AG04450 (cell line): ENCODE measurements around the gene FUNDC2. TPM values are rescaled to one million over a fixed set of nuclear protein-coding genes. Genes with fewer than 3 reads are reported as not detected.

Experiments used
- CTCF ChIA-PET: fragments of 300-600, 350-600 bp; formaldehyde crosslinking; extraction: SDS; loops from one replicate; lab custom pipeline; 2022; ENCODE audit warnings: antibody characterized with exemption, inconsistent platforms; lab: Charles Lee
- POLR2A ChIA-PET: fragments of 350-600 bp; formaldehyde crosslinking; extraction: SDS; loops from one replicate; lab custom pipeline; 2021; ENCODE audit warnings: antibody characterized with exemption, inconsistent platforms; lab: Yijun Ruan, JAX
- DNase-seq: peaks from one replicate; pipeline ENCODE4 v3.0.0-alpha.2; 2011; ENCODE audit warnings: low read depth, low spot score
- H3K27ac ChIP-seq: one replicate; pipeline ENCODE4 v1.5.1; 2012; ENCODE audit warnings: low read depth, low read length, control low read depth
- H3K27me3 ChIP-seq: one replicate; pipeline ENCODE4 v1.6.0; 2012; ENCODE audit warnings: low read length; ENCODE audit not compliant: control insufficient read depth, insufficient read depth
- H3K4me3 ChIP-seq: 2 replicates; pipeline ENCODE4 v1.5.1; 2011; ENCODE audit warnings: mild to moderate bottlenecking, low read depth, low read length, control low read depth
- H3K9me3 ChIP-seq: 2 replicates; pipeline ENCODE4 v1.5.1; 2012; ENCODE audit warnings: low read length; ENCODE audit not compliant: control insufficient read depth, insufficient read depth
- polyA plus RNA-seq: library from polyadenylated mRNA; depleted of rRNA; stranded (reverse); fragments of >200 nt; gene quantifications from 2 replicates; pipeline ENCODE4 v1.2.3, GENCODE V29; 2011
- TF ChIP-seq, protein P1 (sequence below): IDR thresholded peaks from 2 replicates; pipeline ENCODE4 v1.5.1; 2011; ENCODE audit warnings: low read depth, low read length, control low read depth, inconsistent platforms

The FUNDC2 gene
- polyA plus RNA-seq, 1 experiment = 93.0 TPM

- ChIA-PET POLR2A (interaction anchor here (0.6 to 1.3 kb wide), 3 partner anchors 9 to 31 kb away, joined by 3 to 5 read pairs (median 5); no protein-coding TSS in a partner anchor), CTCF (no interaction called here)
- no peak for DNase-seq
These were observed 271 bp upstream of the FUNDC2 start for GRCh38 chrX:155026420-155026726.

DNA sequence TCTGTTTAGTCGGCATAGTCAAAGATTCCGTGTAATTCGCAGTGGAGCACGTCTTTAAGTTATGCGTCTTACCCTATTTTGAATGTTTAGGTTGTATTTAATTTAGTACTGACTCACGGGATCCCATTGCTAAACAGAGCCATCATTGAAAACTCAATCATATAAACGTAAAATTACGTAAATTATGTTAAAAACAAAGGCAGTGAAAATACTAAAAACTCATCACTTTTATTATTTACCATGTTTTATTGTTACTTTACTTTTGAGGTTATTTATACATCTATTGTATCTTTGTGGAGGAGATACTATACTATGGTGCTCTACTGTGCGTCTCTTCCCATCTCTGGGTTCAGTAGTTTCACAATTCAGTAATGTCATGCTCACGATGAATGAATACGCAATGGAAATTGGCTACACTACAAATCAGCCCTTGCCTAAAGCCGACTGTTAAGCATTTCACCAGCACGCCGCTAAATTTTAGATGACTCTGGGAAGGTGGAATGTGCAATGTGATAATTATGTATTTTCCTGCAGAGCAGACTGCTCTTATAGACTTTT lies 944 bp downstream of the FUNDC2 start:
- ChIA-PET POLR2A (interaction anchor here (1.0 to 1.3 kb wide), 2 partner anchors 10 to 29 kb away, joined by 3 to 5 read pairs; no protein-coding TSS in a partner anchor), CTCF (interaction anchor here (1.3 to 1.7 kb wide), 2 partner anchors 21 to 30 kb away, joined by 5 to 10 read pairs; no protein-coding TSS in a partner anchor)
- H3K27me3 ChIP-seq = peaks cover 2% of the 10 kb centered on the region
- peak overlapping the region; percentile 62 for H3K4me3 ChIP-seq
- H3K9me3 ChIP-seq = no peaks in the 10 kb centered on the region
- TF ChIP-seq, protein P1, sequence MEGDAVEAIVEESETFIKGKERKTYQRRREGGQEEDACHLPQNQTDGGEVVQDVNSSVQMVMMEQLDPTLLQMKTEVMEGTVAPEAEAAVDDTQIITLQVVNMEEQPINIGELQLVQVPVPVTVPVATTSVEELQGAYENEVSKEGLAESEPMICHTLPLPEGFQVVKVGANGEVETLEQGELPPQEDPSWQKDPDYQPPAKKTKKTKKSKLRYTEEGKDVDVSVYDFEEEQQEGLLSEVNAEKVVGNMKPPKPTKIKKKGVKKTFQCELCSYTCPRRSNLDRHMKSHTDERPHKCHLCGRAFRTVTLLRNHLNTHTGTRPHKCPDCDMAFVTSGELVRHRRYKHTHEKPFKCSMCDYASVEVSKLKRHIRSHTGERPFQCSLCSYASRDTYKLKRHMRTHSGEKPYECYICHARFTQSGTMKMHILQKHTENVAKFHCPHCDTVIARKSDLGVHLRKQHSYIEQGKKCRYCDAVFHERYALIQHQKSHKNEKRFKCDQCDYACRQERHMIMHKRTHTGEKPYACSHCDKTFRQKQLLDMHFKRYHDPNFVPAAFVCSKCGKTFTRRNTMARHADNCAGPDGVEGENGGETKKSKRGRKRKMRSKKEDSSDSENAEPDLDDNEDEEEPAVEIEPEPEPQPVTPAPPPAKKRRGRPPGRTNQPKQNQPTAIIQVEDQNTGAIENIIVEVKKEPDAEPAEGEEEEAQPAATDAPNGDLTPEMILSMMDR = no peak
- DNase-seq = no peak
- H3K27ac ChIP-seq = peak overlapping the region; percentile 95

More at GRCh38 chrX:155026420-155026726, 271 bp upstream of the FUNDC2 start:
- Histone ChIP-seq H3K27ac (peak overlapping the region; percentile 75), H3K27me3 (peaks cover 6% of the 10 kb centered on the region), H3K4me3 (peak overlapping the region; percentile 62), H3K9me3 (no peaks in the 10 kb centered on the region)
- TF ChIP-seq, protein P1 = no peak

DNA sequence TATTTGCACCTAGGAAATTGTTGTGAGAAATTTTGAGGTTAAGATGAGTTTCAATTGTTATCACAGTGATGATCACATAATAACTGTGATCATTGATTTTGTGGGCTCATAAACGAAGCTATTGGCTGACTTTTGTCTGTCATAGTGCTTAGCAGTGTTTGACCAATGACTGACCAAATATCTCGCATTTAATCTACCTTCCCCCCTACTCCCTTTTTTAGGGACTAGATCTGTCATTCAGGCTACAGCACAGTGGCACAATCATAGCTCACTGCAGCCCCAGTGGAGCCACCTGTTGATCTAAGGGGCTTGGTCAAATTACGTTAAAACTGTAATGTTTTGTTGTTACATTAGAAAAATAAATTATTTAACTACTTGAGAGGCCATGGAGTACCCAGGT lies 1.5 kb downstream of the FUNDC2 start:
- DNase-seq = no peak
- CTCF ChIA-PET = interaction anchor here (1.3 to 1.7 kb wide), 2 partner anchors 21 to 29 kb away, joined by 5 to 10 read pairs; no protein-coding TSS in a partner anchor
- H3K4me3 ChIP-seq = peak overlapping the region; percentile 62
- POLR2A ChIA-PET = no interaction called here
- H3K9me3 ChIP-seq = no peaks in the 10 kb centered on the region
- TF ChIP-seq, protein P1 = no peak
- H3K27me3 ChIP-seq = peaks cover 2% of the 10 kb centered on the region
- no peak overlapping the region for H3K27ac ChIP-seq

DNA sequence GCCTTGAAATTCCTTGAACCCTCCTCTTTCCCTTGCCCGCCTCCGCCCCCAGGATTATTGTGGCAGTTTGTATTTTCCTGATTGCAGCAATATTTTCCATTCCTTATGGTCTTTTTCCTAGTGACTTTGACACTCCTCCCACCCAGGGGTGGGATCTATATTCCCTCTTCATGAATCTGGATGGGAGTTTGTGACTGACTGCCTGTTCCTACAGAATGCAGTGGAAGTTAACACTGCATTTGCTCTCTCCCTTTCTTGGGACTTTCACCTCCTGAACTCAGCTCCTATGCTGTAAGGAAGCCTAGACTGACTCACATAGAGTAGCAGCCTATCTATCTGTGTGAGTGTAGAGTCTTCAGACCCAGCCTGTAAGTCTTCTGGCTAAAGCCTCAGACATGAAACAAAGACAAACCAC lies 2.2 kb downstream of the FUNDC2 start:
- CTCF ChIA-PET = interaction anchor here (1.3 to 1.7 kb wide), 2 partner anchors 20 to 29 kb away, joined by 5 to 10 read pairs; no protein-coding TSS in a partner anchor
- DNase-seq = no peak
- TF ChIP-seq, protein P1 = no peak
- no peak overlapping the region for H3K27ac ChIP-seq
- H3K4me3 ChIP-seq = no peak overlapping the region
- POLR2A ChIA-PET = no interaction called here
- no peaks in the 10 kb centered on the region for H3K9me3 ChIP-seq
- peaks cover 2% of the 10 kb centered on the region for H3K27me3 ChIP-seq

GRCh38 chrX:155031657-155032056 lies 5.0 kb downstream of the FUNDC2 start:
- Histone ChIP-seq H3K9me3 (no peaks in the 10 kb centered on the region), H3K27me3 (no peaks in the 10 kb centered on the region), H3K4me3 (no peak overlapping the region), H3K27ac (no peak overlapping the region)
- DNase-seq = no peak
- ChIA-PET POLR2A (no interaction called here), CTCF (no interaction called here)
- TF ChIP-seq, protein P1 = no peak
